ENCODE results near the gene KCNIP3.
"Not testable (repeated sequence)": the region's sequence is repeated elsewhere in the genome, so short reads cannot be mapped to it uniquely, and the experiment has no call there.

Gene KCNIP3

DNA sequence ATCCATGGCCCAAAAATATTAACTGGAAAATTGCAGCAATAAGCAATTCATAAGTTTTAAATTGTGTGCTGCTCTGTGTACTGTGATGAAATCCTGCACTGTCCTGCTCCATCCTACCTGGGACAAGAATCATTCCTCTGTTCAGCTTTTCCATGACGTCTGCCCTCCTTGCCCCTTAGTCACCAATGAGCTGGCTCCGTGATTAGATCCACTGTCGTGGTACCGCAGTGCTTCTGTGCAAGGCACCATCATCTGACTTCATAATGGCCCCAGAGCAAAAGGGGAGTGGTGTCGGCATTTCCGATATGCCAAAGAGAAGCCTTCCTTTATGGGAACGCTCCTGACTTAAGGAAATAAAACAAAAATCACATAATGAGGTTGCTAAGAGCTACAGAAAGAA is 101.9 kb downstream of the KCNIP3 start:
- in situ Hi-C loops (cut with HindIII; ENCODE audit: low sequenced_read_pairs), result no loop called here

DNA sequence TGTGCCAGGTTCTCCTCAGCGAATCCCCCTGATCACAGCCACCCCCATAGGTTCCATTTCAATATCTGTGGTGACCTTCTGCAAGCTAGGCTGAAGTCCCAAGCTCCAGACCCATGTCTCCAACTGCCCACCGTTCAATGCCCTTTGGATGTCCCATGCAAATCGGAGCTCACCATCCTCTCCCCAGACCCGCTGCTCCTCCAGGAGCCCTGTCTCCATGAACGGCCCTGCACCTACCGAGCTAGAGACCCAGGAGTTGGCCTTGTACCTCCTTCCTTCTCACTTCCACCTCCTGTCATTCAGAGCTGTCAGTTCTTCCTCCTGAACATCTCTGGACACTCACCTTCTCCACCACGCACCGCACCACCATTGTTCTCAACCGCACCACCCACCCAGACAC is 104.3 kb downstream of the KCNIP3 start:
- in situ Hi-C loops (cut with HindIII; ENCODE audit: low sequenced_read_pairs), result no loop called here

DNA sequence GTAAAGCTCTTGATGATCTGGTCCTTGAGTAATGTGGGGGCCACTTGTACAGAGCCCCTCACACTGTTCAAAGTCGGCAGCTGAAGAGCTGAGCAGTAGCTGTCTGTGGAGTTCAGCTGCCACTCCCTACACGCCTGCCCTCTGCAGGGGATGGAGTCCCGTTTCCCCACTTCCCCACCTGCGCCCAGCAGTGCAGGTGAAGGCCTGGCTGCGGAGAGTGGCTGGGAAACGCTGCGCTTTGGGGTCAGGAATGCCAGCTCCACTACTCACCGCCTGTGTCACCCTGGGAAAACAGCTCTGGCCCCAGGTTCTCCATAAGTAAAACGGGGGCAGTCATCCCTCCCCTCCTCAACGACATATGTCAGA is 104.8 kb downstream of the KCNIP3 start:
- in situ Hi-C loops (cut with HindIII; ENCODE audit: low sequenced_read_pairs), result not testable (repeated sequence)

DNA sequence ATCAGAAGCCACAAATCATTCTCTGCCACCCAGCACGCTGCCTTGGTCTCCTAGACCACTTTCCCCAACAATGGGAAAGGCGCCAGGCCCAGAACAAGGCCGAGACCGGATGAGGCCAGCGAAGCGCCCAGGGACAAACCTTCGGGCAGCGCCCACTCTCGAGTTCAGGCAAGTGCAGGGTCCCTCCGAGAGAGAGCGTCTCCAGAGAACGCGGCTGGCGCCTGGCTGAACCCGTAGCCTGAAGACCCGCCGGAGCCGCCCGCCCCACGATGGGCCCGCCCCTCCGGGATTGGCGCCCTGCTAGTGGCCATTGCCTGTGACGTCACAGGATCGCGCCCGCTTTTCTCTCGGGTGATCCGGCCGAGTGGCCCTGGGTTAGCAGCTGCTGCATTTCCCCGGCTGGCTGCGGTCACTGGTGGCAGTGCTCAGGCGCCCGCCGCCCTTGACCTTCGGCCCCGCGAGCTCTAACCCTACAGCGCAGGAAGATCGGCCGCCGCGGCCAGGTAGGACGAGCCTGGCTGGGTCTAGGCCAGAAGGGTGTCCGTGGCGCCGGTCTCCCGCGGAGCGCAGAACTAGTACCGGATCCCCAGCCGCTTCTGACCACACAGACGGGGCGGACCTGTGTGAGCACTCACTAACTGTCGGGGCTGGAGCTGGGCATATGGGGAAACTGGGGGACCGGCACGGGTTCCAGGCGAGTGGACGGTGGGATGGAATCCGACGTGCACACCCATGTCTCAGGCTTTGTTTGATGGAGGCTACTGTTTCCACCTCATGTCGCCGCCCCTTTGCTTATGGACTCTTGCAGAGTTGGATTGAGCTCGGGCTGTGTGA is 105.4 kb downstream of the KCNIP3 start, which contains the start of gene FAHD2A:
FAHD2A (plus strand) TSS at position 339 of the 834 bp plus-strand sequence. CDS start 2,851 bp downstream, outside the sequence.
- in situ Hi-C loops (cut with HindIII; ENCODE audit: low sequenced_read_pairs), result no loop called here

DNA sequence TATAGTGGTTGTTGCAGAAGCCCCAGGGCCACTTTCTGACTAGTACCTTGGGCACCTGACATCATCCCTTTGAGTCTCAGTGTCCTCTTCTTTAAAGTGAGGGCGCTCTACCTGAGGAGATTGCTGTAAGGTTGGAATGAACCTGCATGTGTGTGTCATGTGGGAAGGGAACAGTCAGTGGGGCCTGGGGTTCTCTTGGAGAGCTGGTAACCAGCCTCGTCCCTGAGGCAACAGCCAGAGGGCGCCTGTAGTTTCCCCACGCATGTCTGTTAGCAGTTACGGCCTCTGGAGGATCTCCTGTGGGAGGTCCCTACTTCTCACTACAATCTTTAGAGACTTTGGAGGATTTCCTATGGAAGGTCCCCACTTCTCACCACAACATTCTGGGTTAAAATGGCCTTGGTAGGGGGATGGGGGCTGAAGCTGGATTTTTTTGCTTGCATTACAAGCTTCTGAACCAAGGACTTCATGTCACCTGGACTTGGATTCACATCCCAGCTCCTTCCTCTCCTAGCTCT is 106.1 kb downstream of the KCNIP3 start:
- in situ Hi-C loops (cut with HindIII; ENCODE audit: low sequenced_read_pairs), result not testable (repeated sequence)

DNA sequence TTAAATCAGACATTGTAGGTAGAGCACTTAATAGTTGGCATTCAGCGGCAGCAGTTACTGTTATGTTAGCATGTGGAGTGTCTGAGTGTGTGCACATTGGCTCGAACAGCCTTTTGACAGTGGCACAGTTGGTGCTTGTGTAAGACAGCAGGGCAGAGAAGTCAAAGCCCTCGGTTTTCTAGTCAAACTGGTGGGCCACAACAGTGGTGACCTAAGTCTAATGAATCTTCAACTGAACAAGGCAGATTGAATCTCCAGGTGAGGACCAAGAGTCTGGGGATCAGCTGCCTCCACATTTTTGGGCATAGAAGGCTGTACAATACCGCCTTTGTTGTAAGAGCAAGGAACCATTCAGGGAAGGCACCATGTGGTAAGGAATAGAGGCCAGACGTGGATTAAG is 106.7 kb downstream of the KCNIP3 start:
- in situ Hi-C loops (cut with HindIII; ENCODE audit: low sequenced_read_pairs), result not testable (repeated sequence)

DNA sequence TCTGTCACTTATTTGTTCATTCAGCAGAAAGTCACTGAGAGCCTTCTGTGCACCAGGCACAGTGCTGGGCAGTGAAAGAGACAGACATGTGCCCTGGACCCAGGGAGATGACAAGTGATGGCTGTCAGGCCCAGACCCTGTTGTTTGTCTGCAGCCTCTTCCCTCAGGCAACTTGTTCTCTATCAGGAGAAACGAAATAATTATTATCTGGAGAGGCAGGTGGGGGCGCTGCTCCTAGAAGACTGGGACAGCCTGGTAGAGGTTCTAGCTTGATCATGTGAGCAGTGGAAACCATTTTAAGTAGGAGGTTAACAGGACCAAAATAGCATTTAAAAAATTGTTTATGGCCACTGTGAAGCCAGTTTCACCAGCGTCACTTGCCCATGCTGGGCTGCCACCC is 107.5 kb downstream of the KCNIP3 start:
- in situ Hi-C loops (cut with HindIII; ENCODE audit: low sequenced_read_pairs), result not testable (repeated sequence)

DNA sequence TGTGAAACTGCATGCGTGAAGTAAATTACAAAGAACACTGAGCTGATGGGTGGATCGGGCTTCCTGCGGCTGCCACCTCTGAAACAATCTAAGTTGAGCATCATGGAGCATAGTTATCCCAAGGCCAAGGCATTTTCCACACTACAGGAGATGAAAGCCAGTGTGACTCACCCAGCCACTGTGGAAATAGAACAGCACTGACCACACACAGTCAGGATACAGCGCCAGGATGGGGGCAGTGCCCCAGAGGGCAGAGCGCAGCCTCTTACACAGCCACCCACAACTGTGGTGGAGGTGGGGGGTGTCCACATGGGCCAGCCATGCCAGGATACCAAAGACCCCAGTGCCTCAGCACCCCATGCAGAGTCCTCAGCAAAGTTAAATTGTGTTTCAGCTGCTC is 114.1 kb downstream of the KCNIP3 start:
- in situ Hi-C loops (cut with HindIII; ENCODE audit: low sequenced_read_pairs), result not testable (repeated sequence)

DNA sequence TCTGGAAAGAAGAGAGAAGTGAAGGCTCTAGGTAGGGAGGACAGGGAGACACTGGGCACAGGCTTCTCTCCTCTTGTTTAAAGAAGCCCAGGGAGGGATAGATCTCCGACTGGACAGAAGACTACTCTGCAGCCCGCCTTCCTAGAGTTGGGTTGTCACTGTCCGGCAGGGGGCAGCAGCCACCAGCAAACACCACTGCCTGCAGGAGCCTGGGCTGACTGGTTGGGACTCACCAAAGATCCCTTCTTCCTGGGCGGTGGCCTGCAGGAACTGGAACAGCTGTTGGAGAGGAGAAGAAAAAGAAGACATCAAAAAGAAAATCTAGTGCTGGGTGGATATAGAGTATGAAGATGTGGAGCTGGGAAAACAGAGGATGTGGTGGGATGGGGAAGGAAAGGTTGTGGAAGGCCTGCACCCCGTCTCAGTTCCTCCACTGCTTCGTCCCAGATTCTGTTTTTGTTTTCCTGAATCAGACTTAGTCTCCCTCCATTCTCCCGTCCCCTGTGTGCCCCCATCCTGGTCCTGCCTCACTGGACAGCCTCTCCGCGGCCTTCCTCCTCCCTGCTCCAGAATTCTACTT is 117.0 kb downstream of the KCNIP3 start:
- in situ Hi-C loops (cut with HindIII; ENCODE audit: low sequenced_read_pairs), result not testable (repeated sequence)

DNA sequence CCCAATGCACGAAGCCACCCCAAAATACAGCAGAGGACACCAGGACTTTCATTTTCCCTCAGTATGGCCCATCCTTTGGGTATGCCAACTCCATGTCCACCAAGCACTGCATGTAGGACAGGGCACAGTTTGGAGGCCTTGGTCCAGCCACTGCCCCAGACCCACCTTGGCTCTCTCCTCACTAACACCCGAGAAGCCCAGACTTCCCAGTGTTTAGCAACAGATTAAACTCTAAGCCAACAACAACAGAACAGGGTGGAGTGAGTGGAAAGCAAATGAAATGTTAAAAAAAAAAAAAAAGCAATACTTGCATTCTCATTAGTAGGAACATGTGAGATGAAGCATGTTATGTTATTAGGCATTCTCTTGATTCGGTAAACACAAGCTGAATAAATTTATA is 118.0 kb downstream of the KCNIP3 start:
- in situ Hi-C loops (cut with HindIII; ENCODE audit: low sequenced_read_pairs), result not testable (repeated sequence)

DNA sequence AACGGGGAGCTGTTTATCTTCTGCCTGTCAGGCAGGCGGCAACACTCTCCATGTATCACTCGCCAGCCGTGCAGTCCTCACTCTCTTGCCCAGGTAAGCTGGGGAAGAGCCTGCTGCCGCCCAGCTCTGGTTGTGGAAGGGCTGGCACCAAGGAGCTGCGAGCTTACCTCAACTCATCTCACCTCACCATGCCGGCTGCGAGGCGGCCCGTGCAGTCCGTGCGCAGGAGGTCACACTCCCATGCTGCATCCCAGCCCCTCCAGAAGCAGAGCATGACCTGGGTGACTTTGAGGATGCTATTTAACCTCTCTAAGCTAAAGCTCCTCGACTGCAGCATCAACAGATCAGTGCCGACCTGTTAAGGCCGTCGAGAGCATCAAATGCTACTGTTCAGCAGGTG is 118.4 kb downstream of the KCNIP3 start:
- in situ Hi-C loops (cut with HindIII; ENCODE audit: low sequenced_read_pairs), result not testable (repeated sequence)

DNA sequence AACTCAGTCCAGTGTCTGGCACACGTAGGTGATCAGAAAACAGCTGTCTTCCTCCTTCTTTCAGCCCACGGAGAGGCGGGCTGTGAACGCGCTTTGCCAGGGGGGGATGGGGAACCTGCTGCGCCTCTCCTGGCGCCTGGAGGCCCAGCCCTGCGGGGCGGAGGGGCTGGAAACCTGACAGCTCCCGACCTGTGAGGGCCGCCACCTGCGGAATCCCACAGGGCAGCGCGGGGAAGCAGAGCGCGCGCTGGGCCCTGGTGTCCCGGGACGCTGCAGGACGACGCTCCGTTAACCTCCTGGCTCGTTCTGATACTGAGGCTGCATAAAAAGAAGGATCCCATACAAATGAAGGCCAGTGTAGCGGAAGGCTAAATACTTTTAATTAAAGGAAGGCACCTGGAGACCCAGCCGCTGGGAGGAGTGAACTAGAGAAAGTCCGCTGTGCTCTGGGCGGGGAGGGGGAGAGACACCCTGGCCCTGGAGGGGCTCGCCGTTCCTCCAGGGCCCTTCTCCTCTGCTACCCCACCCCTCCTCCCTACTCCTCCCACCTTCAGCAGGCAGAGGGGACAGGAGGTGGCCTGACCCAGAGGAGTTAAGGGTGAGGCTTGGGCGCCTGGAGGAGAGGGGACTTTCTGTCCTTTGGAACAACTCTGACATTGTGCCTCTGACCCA is 130.2 kb downstream of the KCNIP3 start:
- in situ Hi-C loops (cut with HindIII; ENCODE audit: low sequenced_read_pairs), result not testable (repeated sequence)

DNA sequence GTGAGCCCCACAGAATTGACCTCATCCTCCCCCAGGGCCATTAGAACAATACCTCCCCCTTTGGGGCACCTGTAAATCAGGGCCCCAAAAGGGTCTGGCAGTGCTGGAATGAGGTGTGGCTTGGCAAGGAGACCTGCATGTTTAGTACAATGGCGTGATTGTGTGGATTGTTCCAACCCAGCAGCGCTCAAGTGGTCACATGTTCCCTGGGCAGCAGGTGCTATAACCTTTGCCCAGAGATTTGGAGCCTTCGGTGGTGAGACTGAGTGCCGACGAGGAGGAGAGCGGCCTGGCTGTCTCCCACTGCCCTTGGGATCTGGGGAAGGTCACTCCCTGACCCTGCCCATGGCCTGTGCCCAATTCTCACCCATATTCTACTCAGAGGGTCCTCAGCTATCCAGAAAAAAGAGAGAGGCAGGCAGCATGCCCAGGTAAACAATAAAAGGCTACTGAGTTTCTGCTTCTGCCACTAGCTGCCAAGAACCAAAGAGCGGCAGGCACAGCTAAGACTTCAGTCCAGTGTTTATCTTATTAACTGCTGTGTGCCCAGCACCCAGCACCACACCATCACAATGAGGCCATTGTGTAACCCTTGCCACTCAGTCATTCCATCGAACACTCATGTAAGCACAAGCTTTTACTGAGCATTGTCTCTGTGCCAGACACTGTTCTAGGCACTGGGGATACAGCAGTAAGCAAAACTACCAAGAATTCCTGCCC is 132.8 kb downstream of the KCNIP3 start:
- in situ Hi-C loops (cut with HindIII; ENCODE audit: low sequenced_read_pairs), result not testable (repeated sequence)

DNA sequence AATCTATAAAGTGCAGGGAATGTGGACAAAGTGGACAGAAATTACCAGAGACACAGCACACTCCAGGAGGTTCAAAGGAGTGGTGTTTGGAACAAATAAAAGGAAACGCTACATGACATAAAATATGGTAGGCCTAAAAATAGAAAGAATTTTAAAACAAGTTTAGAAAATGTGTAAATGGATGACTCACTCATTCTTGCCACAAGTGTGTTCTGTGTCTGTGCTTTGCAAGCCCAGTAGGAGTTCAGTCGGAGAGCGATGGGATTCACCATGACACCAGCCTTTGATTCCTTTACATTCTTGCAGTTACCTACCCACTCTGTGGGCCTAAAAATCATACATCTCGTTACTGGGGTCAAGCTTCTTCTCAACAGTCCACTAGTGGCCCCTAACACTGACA is 136.2 kb downstream of the KCNIP3 start:
- in situ Hi-C loops (cut with HindIII; ENCODE audit: low sequenced_read_pairs), result not testable (repeated sequence)

DNA sequence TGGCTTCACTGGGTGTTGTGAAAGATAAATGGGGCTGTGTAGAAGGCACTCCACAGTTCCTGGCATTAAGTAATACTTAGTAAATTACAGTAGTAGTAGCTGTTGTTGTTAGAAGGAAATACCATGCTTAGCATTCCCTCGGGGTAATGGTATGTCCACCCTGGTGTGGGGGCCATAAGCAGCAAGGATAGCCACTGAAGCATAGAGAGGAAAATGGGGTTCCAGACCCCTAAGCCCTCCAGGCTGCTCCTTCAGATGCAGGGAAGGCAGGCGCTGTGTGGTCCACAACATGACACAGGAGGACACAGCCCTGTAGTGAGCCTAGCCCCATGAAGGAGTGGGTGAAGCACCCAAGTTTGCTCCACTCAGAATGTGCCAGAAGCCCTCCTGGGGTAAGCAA is 136.8 kb downstream of the KCNIP3 start:
- in situ Hi-C loops (cut with HindIII; ENCODE audit: low sequenced_read_pairs), result not testable (repeated sequence)

DNA sequence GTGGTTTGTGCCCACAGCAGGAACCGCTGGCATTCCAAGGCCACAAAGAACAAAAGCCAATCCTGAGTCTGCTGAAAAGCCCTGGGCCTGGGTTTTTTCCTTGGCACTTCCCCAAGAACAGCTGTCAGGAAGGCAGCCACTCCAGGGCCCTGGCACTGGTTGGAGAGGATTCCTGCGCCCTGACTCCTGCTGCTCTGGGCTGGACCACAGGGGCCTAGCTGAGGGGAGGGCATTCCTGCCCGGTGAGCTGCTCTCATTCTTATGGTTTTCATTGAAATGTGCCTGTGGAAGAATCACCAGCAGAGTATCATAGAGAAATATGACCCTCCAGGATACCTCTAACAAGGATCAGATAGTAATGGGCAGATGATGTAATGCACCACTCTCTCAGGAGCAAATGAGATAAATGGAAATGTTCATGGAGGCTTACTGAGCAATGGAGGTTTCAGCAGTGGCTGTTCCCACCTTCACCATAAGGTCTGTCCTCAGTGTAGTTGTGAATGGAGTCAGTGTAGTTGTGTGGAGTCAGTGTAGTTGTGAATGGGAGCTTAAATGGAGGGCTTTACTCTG is 137.4 kb downstream of the KCNIP3 start:
- in situ Hi-C loops (cut with HindIII; ENCODE audit: low sequenced_read_pairs), result not testable (repeated sequence)

DNA sequence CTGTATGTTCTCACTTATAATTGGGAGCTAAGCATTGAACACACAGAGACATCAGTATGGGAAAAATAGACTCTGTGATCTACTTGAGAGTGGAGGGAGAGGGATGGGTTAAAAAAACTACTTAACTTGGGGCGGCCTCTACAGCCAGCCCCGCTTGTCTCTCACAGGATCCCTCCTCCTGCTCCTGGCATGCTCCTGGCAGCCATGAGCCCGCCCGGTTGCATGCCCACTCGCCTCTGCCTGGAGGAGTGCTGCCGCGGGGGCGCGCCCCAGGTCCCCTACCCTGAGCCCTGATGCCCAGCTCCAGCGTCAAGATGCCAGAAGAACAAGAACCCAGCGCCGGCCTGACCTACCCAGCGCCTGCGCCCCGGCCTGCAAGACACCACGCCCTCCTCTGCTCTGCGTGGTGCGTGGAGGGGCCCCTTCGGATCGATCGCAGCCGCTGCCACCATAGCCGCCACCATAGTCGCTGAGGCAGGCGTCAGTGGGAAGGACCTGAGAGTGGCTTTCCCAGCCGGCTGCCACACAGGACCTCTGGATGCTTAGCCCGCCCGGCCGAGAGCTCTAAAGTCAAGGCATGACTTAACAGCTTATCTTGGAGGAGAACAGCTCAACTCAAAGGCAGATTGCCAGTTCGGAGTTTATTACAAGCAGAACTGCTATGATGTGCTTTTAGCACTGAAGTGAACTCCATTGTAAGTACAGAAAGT is 138.2 kb downstream of the KCNIP3 start:
- in situ Hi-C loops (cut with HindIII; ENCODE audit: low sequenced_read_pairs), result not testable (repeated sequence)
